ENCODE measurements around the gene PIP5K1B. TPM values are rescaled to one million over a fixed set of nuclear protein-coding genes. Genes with fewer than 3 reads are reported as not detected.

The PIP5K1B gene
- total and polyA plus RNA-seq, 2 donors (not counting 1 experiment from before 2014, with no cell fraction given): 11.8 to 24.1 TPM

- ChIA-PET POLR2A (no interaction called here), CTCF (no interaction called here)
- Histone ChIP-seq H3K4me2 (replicated peaks; ENCODE audit: low read depth, low read length, poor library complexity, severe bottlenecking) (no peak overlapping the region), H3K27me3 (replicated peaks in 1 of 4; ENCODE audit: control extremely low read depth in 1 of 4, control insufficient read depth in 3 of 4, insufficient read depth in 4 of 4, low read length in 3 of 4) (no peaks in the 10 kb centered on the region), H3K9ac (ENCODE audit: low read length) (no peak overlapping the region), H4K20me1 (ENCODE audit: control insufficient read depth, insufficient read depth, low read length, poor library complexity, severe bottlenecking) (no peaks in the 10 kb centered on the region), H2AFZ (ENCODE audit: insufficient read depth, low read depth, low read length, poor library complexity, severe bottlenecking) (no peak overlapping the region), H3K9me3 (ENCODE audit: control extremely low read depth in 1 of 3, control insufficient read depth in 2 of 3, insufficient read depth in 1 of 3, low read length in 2 of 3) (no peaks in the 10 kb centered on the region), H3K4me3 (ENCODE audit: control extremely low read depth in 1 of 5, extremely low read depth in 1 of 5, insufficient read depth in 1 of 5, low read depth in 2 of 5, low read length in 4 of 5) (no peak overlapping the region), H3K36me3 (replicated peaks in 1 of 2; ENCODE audit: control extremely low read depth in 1 of 2, control insufficient read depth in 1 of 2, extremely low read depth in 1 of 2, insufficient read depth in 2 of 2, low read length in 1 of 2) (no peaks in the 10 kb centered on the region), H3K4me1 (ENCODE audit: control insufficient read depth in 2 of 2, insufficient read depth in 2 of 2, low read length in 2 of 2) (peaks cover 9 to 12% of the 10 kb centered on the region in 2 donors), H3K79me2 (ENCODE audit: control insufficient read depth, insufficient read depth, low read length) (peaks cover 28% of the 10 kb centered on the region), H3K27ac (ENCODE audit: low read length in 2 of 2) (no peak overlapping the region)
- no peaks in the 10 kb centered on the region for H3K27me3 Mint-ChIP-seq
- ATAC-seq (ENCODE audit: low read depth): no peak
- TF ChIP-seq CTCF (IDR thresholded peaks at IDR 0.05): no peak
- H3K9me3 Mint-ChIP-seq (ENCODE audit: insufficient read depth): no peaks in the 10 kb centered on the region
- H3K27ac Mint-ChIP-seq: no peak overlapping the region
- WGBS (ENCODE audit: insufficient coverage): 45% methylated on average over 3 of the region's 6 CpGs
- intact Hi-C loops (cut with micrococcal nuclease): no loop called here
- no peak for DNase-seq
- no peak overlapping the region for H3K4me3 Mint-ChIP-seq
- H3K4me1 Mint-ChIP-seq: peaks cover 27% of the 10 kb centered on the region
Observed at GRCh38 chr9:68841276-68842052, 136.4 kb downstream of the PIP5K1B start.

- ATAC-seq (ENCODE audit: low read depth) (no peak), DNase-seq (no peak)
- H4K20me1 ChIP-seq (ENCODE audit: control insufficient read depth, insufficient read depth, low read length, poor library complexity, severe bottlenecking): no peaks in the 10 kb centered on the region
- H3K9ac ChIP-seq (ENCODE audit: low read length): no peak overlapping the region
- H3K4me1 ChIP-seq (ENCODE audit: control insufficient read depth in 2 of 2, insufficient read depth in 2 of 2, low read length in 2 of 2): peaks cover 9 to 12% of the 10 kb centered on the region in 2 donors
- no peak for TF ChIP-seq CTCF (IDR thresholded peaks at IDR 0.05)
- TF ChIP-seq EZH2 (IDR thresholded peaks at IDR 0.05; ENCODE audit: borderline replicate concordance, insufficient read depth, low read depth, low read length, poor library complexity, severe bottlenecking): no peak
- no peak overlapping the region for H3K4me3 ChIP-seq (ENCODE audit: control extremely low read depth in 1 of 5, extremely low read depth in 1 of 5, insufficient read depth in 1 of 5, low read depth in 2 of 5, low read length in 4 of 5)
- CTCF ChIA-PET: interaction anchor here (0.6 to 2.3 kb wide), 3 partner anchors 257 to 273 kb away, joined by 4 to 6 read pairs (median 4); no protein-coding TSS in a partner anchor
- Mint-ChIP-seq H3K9me3 (ENCODE audit: insufficient read depth) (no peaks in the 10 kb centered on the region), H3K4me3 (no peak overlapping the region), H3K4me1 (peaks cover 27% of the 10 kb centered on the region), H3K27me3 (no peaks in the 10 kb centered on the region), H3K27ac (no peak overlapping the region)
- H3K36me3 ChIP-seq (replicated peaks in 1 of 2; ENCODE audit: control extremely low read depth in 1 of 2, control insufficient read depth in 1 of 2, extremely low read depth in 1 of 2, insufficient read depth in 2 of 2, low read length in 1 of 2): no peaks in the 10 kb centered on the region
- no peaks in the 10 kb centered on the region for H3K9me3 ChIP-seq (ENCODE audit: control extremely low read depth in 1 of 3, control insufficient read depth in 2 of 3, insufficient read depth in 1 of 3, low read length in 2 of 3)
- H3K4me2 ChIP-seq (replicated peaks; ENCODE audit: low read depth, low read length, poor library complexity, severe bottlenecking): no peak overlapping the region
- intact Hi-C loops (cut with micrococcal nuclease): no loop called here
- 100% methylated on average over 1 of the region's 2 CpGs for WGBS (ENCODE audit: insufficient coverage)
- peaks cover 21% of the 10 kb centered on the region for H3K79me2 ChIP-seq (ENCODE audit: control insufficient read depth, insufficient read depth, low read length)
- H2AFZ ChIP-seq (ENCODE audit: insufficient read depth, low read depth, low read length, poor library complexity, severe bottlenecking): no peak overlapping the region
- no peak overlapping the region for H3K27ac ChIP-seq (ENCODE audit: low read length in 2 of 2)
- POLR2A ChIA-PET: no interaction called here
- H3K27me3 ChIP-seq (replicated peaks in 1 of 4; ENCODE audit: control extremely low read depth in 1 of 4, control insufficient read depth in 3 of 4, insufficient read depth in 4 of 4, low read length in 3 of 4): no peaks in the 10 kb centered on the region
Observed at GRCh38 chr9:68842568-68842967, 137.5 kb downstream of the PIP5K1B start.

All from B cell (primary cell).